IMR-90 (cell line): ENCODE data around the gene PPM1D.
"Not testable (repeated sequence)": the region's sequence is repeated elsewhere in the genome, so short reads cannot be mapped to it uniquely, and the experiment has no call there.

Experiments
- CEBPB ChIP-seq: IDR thresholded peaks from 2 replicates; pipeline ENCODE4 v1.6.1; 2012; ENCODE audit warnings: low read depth, low read length, improper control_type of control experiment
- MXI1 ChIP-seq: IDR thresholded peaks from 2 replicates; pipeline ENCODE4 v1.6.1; 2012; ENCODE audit warnings: low read depth, mild to moderate bottlenecking, low read length, moderate library complexity, borderline replicate concordance
- POLR2A ChIP-seq: IDR thresholded peaks from 2 replicates; pipeline ENCODE4 v1.6.1; 2012; ENCODE audit warnings: mild to moderate bottlenecking, low read depth, low read length
- RFX5 ChIP-seq: IDR thresholded peaks from 2 replicates; pipeline ENCODE4 v1.8.0; 2012; ENCODE audit warnings: low read depth, mild to moderate bottlenecking, low read length, moderate library complexity
- TF ChIP-seq, protein P1 (sequence below): conservative IDR thresholded peaks from 2 replicates; pipeline ENCODE4 v1.5.1; 2012; ENCODE audit warnings: mild to moderate bottlenecking, low read depth, low read length, improper control_type of control experiment
- TF ChIP-seq, protein P2 (sequence below): fragments of 150-350 bp; IDR thresholded peaks from 2 replicates; pipeline ENCODE4 v1.6.1; 2017; ENCODE audit warnings: mild to moderate bottlenecking, antibody characterized with exemption, low read length, low read depth
- TF ChIP-seq, protein P3 (sequence below): fragments of 150-350 bp; IDR thresholded peaks from 2 replicates; pipeline ENCODE4 v1.6.1; 2016; ENCODE audit warnings: low read depth, mild to moderate bottlenecking, low read length, moderate library complexity, borderline replicate concordance

DNA sequence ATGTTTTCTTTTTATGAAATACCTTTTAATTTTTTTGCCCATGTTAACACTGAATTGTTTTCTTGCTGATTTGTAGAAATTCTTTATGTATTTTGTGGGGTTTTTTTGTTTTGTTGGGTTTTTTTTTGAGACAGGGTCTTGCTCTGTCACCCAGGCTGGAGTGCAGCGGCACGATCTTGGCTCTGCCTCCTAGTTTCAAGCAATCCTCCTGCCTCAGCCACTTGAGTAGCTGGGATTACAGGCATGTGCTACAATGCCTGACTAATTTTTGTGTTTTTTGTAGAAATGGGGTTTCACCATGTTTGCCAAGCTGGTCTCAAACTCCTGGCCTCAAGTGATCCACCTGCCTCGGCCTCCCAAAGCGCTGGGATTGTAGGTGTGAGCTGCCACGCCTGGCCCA is 11.3 kb downstream of the PPM1D start:
- TF ChIP-seq, protein P1, sequence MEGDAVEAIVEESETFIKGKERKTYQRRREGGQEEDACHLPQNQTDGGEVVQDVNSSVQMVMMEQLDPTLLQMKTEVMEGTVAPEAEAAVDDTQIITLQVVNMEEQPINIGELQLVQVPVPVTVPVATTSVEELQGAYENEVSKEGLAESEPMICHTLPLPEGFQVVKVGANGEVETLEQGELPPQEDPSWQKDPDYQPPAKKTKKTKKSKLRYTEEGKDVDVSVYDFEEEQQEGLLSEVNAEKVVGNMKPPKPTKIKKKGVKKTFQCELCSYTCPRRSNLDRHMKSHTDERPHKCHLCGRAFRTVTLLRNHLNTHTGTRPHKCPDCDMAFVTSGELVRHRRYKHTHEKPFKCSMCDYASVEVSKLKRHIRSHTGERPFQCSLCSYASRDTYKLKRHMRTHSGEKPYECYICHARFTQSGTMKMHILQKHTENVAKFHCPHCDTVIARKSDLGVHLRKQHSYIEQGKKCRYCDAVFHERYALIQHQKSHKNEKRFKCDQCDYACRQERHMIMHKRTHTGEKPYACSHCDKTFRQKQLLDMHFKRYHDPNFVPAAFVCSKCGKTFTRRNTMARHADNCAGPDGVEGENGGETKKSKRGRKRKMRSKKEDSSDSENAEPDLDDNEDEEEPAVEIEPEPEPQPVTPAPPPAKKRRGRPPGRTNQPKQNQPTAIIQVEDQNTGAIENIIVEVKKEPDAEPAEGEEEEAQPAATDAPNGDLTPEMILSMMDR = not testable (repeated sequence)
- TF ChIP-seq POLR2A, RFX5, MXI1, CEBPB: not testable (repeated sequence)
- TF ChIP-seq, protein P2, sequence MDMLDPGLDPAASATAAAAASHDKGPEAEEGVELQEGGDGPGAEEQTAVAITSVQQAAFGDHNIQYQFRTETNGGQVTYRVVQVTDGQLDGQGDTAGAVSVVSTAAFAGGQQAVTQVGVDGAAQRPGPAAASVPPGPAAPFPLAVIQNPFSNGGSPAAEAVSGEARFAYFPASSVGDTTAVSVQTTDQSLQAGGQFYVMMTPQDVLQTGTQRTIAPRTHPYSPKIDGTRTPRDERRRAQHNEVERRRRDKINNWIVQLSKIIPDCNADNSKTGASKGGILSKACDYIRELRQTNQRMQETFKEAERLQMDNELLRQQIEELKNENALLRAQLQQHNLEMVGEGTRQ = not testable (repeated sequence)
- TF ChIP-seq, protein P3, sequence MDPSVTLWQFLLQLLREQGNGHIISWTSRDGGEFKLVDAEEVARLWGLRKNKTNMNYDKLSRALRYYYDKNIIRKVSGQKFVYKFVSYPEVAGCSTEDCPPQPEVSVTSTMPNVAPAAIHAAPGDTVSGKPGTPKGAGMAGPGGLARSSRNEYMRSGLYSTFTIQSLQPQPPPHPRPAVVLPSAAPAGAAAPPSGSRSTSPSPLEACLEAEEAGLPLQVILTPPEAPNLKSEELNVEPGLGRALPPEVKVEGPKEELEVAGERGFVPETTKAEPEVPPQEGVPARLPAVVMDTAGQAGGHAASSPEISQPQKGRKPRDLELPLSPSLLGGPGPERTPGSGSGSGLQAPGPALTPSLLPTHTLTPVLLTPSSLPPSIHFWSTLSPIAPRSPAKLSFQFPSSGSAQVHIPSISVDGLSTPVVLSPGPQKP = not testable (repeated sequence)
